NCI-H1930 (cell line): ENCODE results near the gene PRKAR2A.
"Not testable (repeated sequence)": the region's sequence is repeated elsewhere in the genome, so short reads cannot be mapped to it uniquely, and the experiment has no call there.

Experiments used
- DNase-seq, 2 experiments: peaks; one replicate each; lab custom pipeline; 2025; lab: John Stamatoyannopoulos, UW

PRKAR2A gene

DNA sequence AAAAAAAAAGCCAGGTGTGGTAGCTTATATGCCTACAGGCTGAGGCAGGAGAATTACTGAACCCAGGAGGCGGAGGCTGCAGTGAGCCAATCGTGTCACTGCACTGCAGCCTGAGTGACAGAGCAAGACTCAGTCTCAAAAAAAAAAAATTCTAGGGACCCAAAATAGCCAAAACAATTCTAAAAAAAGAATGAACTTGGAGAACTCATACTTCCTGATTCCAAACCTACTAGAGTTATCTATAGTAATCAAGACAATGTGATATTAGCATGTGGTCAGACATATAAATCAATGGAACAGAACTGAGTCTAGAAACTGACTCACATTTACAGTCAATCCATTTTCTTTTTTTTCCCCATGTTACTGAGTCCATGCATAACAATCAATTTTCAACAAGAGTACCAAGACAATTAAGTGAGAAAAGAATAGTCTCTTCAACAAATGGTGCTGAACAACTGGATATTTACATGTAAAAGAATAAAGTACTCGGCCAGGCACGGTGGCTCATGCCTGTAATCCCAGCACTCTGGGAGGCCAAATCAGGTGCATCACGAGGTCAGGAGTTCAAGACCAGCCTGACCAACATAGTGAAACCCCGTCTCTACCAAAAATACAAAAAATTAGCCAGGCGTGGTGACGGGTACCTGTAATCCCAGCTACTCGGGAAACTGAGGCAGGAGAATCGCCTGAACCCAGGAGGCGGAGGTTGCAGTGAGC lies 11.9 kb downstream of the PRKAR2A start:
- no peak for DNase-seq

GRCh38 chr3:48832684-48833083 lies 15.0 kb downstream of the PRKAR2A start:
- DNase-seq, result no peak

GRCh38 chr3:48830715-48831114 lies 17.0 kb downstream of the PRKAR2A start:
- DNase-seq, result no peak

- DNase-seq, result not testable (repeated sequence)
Measured at GRCh38 chr3:48829525-48829924, 18.1 kb downstream of the PRKAR2A start.

DNA sequence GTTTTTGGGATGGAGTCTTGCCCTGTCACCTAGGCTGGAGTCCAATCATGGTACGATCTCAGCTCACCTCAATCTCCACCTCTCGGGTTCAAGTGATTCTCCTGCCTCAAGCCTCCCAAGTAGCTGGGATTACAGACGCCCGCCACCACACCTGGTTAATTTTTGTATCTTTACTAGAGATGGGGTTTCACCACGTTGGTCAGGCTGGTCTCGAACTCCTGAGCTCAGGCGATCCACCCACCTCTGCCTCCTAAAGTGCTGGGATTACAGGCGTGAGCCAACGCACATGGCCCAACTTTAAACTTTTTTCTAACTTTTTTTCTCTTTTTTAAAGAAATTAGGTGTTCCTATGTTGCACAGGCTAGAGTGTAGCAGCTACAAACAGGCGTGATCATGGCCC lies 19.8 kb downstream of the PRKAR2A start:
- DNase-seq, result not testable (repeated sequence)

GRCh38 chr3:48826451-48826850 lies 21.2 kb downstream of the PRKAR2A start:
- no peak for DNase-seq

DNA sequence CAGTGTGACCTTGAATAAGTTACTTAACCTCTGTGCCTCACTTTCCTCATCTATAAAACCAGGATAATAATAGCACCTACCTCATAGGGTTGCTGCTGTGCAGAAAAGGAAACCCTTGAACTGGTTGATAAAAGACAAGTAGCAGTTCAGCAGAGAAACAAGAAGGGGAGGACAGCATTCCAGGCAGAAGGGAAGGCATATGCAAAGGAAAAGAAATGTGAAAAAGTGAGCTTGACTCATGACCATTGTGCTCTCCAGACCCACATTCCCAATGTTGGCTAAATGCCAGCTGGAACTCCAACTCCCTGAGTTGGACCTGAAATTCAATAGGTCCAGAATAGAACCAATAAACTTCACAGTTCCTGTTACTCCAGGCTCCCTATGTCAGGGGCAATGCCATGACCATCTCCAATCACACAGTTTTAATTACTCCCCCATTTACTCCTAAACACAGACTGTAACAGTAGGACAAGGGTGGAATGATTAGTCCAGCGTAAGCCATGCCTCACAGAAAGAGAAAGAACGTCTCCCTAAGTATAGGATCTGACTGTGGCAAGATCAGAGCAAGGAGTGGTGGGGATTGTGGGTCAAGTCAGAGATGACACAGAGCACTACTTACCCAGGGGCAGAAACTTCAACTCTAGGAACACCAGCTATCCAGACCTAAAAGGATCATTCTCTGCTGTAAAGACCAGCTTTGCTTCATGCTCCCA lies 26.9 kb downstream of the PRKAR2A start:
- DNase-seq, result no peak

GRCh38 chr3:48819234-48820221 lies 28.1 kb downstream of the PRKAR2A start:
- no peak for DNase-seq

- DNase-seq, result no peak
Measured at GRCh38 chr3:48811524-48811923, 36.1 kb downstream of the PRKAR2A start.

DNA sequence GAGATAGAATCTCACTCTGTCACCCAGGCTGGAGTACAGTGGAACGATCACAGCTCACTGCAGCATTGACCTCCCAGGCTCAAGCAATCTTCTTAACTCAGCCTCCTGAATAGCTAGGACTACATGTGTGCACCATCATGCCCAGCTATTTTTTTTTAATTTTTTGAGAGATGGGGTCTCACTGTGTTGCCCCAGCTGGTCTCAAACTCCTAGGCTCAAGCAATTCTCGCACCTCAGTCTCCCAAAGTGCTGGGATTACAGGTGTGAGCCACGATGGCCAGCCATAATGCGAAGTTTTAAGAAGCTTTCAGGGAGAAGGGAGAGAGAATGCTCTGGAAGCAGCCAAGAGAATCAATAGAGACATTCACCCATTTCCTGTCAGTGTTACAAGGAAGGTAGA lies 42.7 kb downstream of the PRKAR2A start:
- no peak for DNase-seq

DNA sequence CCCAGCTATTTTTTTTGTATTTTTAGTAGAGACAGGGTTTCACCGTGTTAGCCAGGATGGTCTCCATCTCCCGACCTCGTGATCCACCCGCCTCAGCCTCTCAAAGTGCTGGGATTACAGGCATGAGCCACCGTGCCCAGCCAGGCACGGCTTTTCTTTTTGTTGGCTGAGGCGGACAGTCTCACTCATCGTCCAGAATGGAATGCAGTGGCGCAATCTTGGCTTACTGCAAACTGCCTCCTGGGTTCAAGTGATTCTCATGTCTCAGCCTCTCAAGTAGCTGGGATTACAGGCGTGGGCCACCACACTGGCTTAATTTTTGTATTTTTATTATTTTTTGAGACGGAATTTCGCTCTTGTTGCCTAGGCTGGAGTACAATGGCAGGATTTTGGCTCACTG lies 46.8 kb downstream of the PRKAR2A start:
- DNase-seq, result not testable (repeated sequence)

GRCh38 chr3:48798998-48799397 lies 48.7 kb downstream of the PRKAR2A start:
- DNase-seq, result no peak

GRCh38 chr3:48797626-48798025 lies 50.0 kb downstream of the PRKAR2A start:
- no peak for DNase-seq

DNA sequence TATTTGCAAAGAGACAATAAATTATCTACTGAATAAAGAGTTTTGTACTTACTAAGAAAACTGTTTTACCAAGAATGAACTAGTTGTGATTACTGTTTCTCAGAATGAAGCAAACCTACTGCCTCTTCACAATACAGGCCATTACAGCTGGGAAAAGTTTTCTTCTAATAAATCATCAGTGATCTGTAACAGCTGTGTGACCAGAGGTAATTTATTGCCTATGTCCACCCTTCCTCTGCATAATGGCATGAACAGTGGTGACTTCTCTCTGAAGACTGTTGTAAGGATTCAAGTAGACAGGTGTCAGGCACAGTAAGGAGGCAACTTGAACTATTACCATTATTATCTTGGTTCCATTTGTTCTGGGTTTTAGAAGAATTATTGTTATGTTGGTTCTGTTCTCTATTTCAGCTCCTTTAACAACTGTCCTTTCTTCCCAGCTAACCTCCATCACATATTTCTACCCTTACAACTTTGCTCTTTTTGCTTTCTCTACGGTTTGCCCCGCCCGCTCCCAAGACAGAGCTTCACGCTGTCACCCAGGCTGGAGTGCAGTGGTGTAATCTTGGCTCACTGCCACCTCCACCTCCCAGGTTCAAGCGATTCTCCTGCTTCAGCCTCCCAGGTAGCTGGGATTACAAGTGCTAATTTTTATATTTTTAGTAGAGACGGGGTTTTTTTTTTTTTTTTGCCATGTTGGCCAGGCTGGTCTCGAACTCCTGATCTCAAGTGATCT lies 51.5 kb downstream of the PRKAR2A start:
- DNase-seq, result no peak

GRCh38 chr3:48793484-48793883 lies 54.2 kb downstream of the PRKAR2A start:
- not testable (repeated sequence) for DNase-seq

GRCh38 chr3:48789665-48790064 lies 58.0 kb downstream of the PRKAR2A start:
- no peak for DNase-seq

DNA sequence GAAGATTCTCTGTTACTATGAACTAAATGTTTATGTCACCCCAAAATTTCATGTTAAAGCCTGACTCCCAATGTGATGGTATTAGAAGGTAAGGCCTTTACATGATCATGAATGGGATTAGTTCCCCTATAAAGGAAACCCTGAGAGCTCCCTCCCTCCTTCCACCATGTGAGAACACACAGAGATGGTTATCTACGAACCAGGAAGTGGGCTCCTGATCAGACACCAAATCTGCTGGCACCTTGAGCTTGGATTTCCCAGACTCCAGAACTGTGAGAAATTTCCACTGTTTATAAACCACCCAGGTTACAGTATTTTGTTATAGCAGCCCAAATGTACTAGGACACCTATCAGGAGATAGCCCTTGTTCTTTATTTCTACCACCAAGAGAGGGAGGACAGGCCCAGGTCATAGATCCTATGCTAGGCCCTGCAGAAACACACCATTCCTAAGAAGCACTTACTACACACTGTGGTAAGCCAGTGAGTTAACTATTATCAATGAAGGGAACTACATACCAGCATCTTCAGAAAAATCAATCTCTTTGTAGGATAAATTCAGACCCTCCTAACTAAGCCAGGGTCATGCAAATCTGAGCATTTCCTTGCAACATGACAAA lies 59.0 kb downstream of the PRKAR2A start:
- DNase-seq, result no peak

DNA sequence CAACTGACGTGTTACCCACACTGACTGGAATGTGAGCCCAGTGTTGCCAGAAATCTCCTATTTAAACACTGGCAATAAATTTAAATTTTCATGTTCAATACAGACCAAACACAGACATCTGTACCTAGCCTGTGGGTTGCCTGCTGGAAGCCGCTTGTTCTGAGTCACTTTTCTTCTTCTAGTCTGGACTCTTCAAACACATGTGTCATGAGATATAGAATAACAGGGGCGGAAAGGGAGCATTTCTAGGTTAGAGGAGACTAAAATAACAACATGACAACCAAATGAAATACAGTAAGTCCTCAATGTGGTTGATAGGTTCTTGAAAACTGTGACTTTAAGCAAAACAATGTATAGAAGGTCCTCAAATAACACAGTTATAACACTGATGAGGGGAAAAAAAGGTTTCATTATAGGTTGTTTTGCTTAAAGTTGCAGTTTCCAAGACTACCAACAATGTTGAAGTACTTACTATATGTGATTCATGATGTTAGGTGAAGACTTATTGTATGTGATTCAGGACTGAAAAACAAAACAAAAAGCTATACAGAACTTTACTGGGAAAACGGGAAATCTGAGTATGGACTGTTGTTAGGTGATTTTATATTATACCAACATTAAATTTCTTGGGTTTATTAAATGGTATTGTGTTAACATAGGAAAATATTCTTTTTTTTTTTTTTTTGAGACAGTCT lies 63.1 kb downstream of the PRKAR2A start:
- DNase-seq, result no peak

- DNase-seq, result no peak
Measured at GRCh38 chr3:48783304-48783703, 64.4 kb downstream of the PRKAR2A start.

- DNase-seq, result no peak
Measured at GRCh38 chr3:48782046-48782445, 65.6 kb downstream of the PRKAR2A start.

- DNase-seq, result not testable (repeated sequence)
Measured at GRCh38 chr3:48778565-48778964, 69.1 kb downstream of the PRKAR2A start.
